GM12878 (cell line): ENCODE measurements around the gene RBBP5. TPM values are rescaled to one million over a fixed set of nuclear protein-coding genes. Genes with fewer than 3 reads are reported as not detected.

ENCODE experiments used
- ATAC-seq: fragments of 200-7000 bp; cut with Tn5 transposase; 3 replicates; pipeline ENCODE4 v1.9.1; 2020; ENCODE audit warnings: mild to moderate bottlenecking, moderate library complexity
- BruUV-seq: library from RNA; stranded (reverse); fragments of 400-500 nt; replicated peaks from 2 replicates; lab custom pipeline; 2021; lab: Mats Ljungman, UMichigan
- CTCF ChIA-PET: fragments of 300-600 bp; sonication (Branson Sonifier 250); formaldehyde crosslinking; extraction: SDS; loops from one replicate; lab custom pipeline; 2021; ENCODE audit warnings: inconsistent platforms; lab: Yijun Ruan, JAX
- POLR2A ChIA-PET: fragments of 350-600 bp; formaldehyde crosslinking; extraction: SDS; loops from one replicate; lab custom pipeline; 2021; ENCODE audit warnings: inconsistent platforms; lab: Charles Lee
- RAD21 ChIA-PET: fragments of 300-600 bp; sonication (Branson Sonifier 250); formaldehyde crosslinking; loops from one replicate; lab custom pipeline; 2023; ENCODE audit warnings: antibody characterized with exemption; ENCODE audit not compliant: unreplicated experiment; lab: Charles Lee
- SMC1A ChIA-PET: fragments of 300-600 bp; sonication (Branson Sonifier 250); formaldehyde crosslinking; loops from one replicate; lab custom pipeline; 2023; ENCODE audit not compliant: unreplicated experiment, uncharacterized antibody; lab: Charles Lee
- DNase-seq: peaks from one replicate; pipeline ENCODE4 v3.0.0-alpha.2; 2011; ENCODE audit warnings: low read depth, low spot score
- FAIRE-seq: peaks from 3 replicates; lab custom pipeline; 2011; peaks lifted over from hg19 to GRCh38; lab: Jason Lieb, UNC
- H2AFZ ChIP-seq: 2 replicates; pipeline ENCODE4 v1.6.0; 2011; ENCODE audit warnings: low read depth, low read length, control low read depth; ENCODE audit not compliant: control insufficient read depth
- H3K27ac ChIP-seq: 2 replicates; pipeline ENCODE4 v1.5.1; 2011; ENCODE audit warnings: control low read depth; ENCODE audit not compliant: control insufficient read depth, insufficient read depth
- H3K27me3 ChIP-seq, 2 experiments: replicated peaks in 1 of 2; 2 replicates each; pipeline versions ENCODE4 v1.6.0 to v1.6.1; 2011; ENCODE audit warnings: low read length in 1 of 2; ENCODE audit not compliant: control insufficient read depth in 2 of 2, insufficient read depth in 2 of 2
- H3K36me3 ChIP-seq, 2 experiments: 2 replicates each; pipeline ENCODE4 v1.5.1; 2011; ENCODE audit warnings: low read length in 1 of 2; ENCODE audit not compliant: control insufficient read depth in 2 of 2, insufficient read depth in 2 of 2
- H3K4me1 ChIP-seq: 2 replicates; pipeline ENCODE4 v1.6.1; 2011; ENCODE audit warnings: mild to moderate bottlenecking, low read length, moderate library complexity, mixed read lengths; ENCODE audit not compliant: control insufficient read depth, insufficient read depth
- H3K4me2 ChIP-seq: 2 replicates; pipeline ENCODE4 v1.6.0; 2011; ENCODE audit warnings: control low read depth; ENCODE audit not compliant: control insufficient read depth, insufficient read depth
- H3K4me3 ChIP-seq: fragments of 200-600 bp; sonication (generic); 2 replicates; pipeline ENCODE4 v1.5.1; 2016
- H3K79me2 ChIP-seq: 2 replicates; pipeline ENCODE4 v1.6.0; 2011; ENCODE audit warnings: low read length; ENCODE audit not compliant: control insufficient read depth, insufficient read depth
- H3K9ac ChIP-seq: 2 replicates; pipeline ENCODE4 v1.8.0; 2011; ENCODE audit warnings: low read length, control low read depth, mixed read lengths; ENCODE audit not compliant: control insufficient read depth, insufficient read depth
- H3K9me3 ChIP-seq: replicated peaks from 3 replicates; pipeline ENCODE4 v1.5.1; 2011; ENCODE audit warnings: mild to moderate bottlenecking, low read length; ENCODE audit not compliant: control insufficient read depth, insufficient read depth
- H4K20me1 ChIP-seq: 2 replicates; pipeline ENCODE4 v1.6.0; 2011; ENCODE audit not compliant: control insufficient read depth, insufficient read depth
- ATF7 ChIP-seq: fragments of 450-650 bp; IDR thresholded peaks from 2 replicates; pipeline ENCODE4 v1.6.1; 2016; ENCODE audit warnings: low read depth, mild to moderate bottlenecking
- BCLAF1 ChIP-seq: fragments of 450-650 bp; IDR thresholded peaks from 2 replicates; pipeline ENCODE4 v1.6.1; 2017; ENCODE audit warnings: antibody characterized with exemption, mild to moderate bottlenecking, moderate library complexity
- HCFC1 ChIP-seq: fragments of 150-350 bp; IDR thresholded peaks from 2 replicates; pipeline ENCODE4 v1.6.1; 2014; ENCODE audit warnings: low read length
- KDM1A ChIP-seq: fragments of 200-600 bp; sonication (generic); IDR thresholded peaks from 2 replicates; pipeline ENCODE4 v1.6.1; 2016; ENCODE audit warnings: borderline replicate concordance
- NFIC ChIP-seq: IDR thresholded peaks from 2 replicates; pipeline ENCODE4 v1.6.1; 2012; ENCODE audit warnings: low read depth, mild to moderate bottlenecking, inconsistent platforms, low read length, moderate library complexity
- NR2C2 ChIP-seq: IDR thresholded peaks from 2 replicates; pipeline ENCODE4 v1.6.1; 2011; ENCODE audit warnings: borderline replicate concordance, low read depth; ENCODE audit not compliant: control insufficient read depth, insufficient read length
- PAX8 ChIP-seq: fragments of 450-650 bp; IDR thresholded peaks from 2 replicates; pipeline ENCODE4 v1.6.1; 2017; ENCODE audit warnings: mild to moderate bottlenecking, moderate library complexity
- POLR2AphosphoS5 ChIP-seq: IDR thresholded peaks from 2 replicates; pipeline ENCODE4 v1.6.1; 2011; ENCODE audit warnings: mild to moderate bottlenecking, low read length, inconsistent platforms
- RCOR1 ChIP-seq: conservative IDR thresholded peaks from 2 replicates; pipeline ENCODE4 v1.6.1; 2012; ENCODE audit warnings: low read depth, low read length, improper control_type of control experiment
- TCF12 ChIP-seq: IDR thresholded peaks from 2 replicates; pipeline ENCODE4 v1.6.1; 2011; ENCODE audit warnings: low read depth, mild to moderate bottlenecking, low read length
- ZNF622 ChIP-seq: fragments of 450-650 bp; IDR thresholded peaks from 2 replicates; pipeline ENCODE4 v1.6.1; 2017; ENCODE audit warnings: mild to moderate bottlenecking, inconsistent platforms
- WGBS: methylation state at CpG from one replicate; pipeline ENCODE4 v1.1.6; 2016; ENCODE audit warnings: low lambda C conversion rate; ENCODE audit not compliant: insufficient replicate concordance, insufficient coverage; ENCODE audit errors: missing lambda C conversion rate; 5-methylcytosine and 5-hydroxymethylcytosine counted together
- in situ Hi-C: fragments of 300-500 bp; cut with MboI; formaldehyde crosslinking; loops from 9 replicates; pipeline ENCODE4 v1.14.3; 2018; ENCODE audit warnings: mixed read lengths
- intact Hi-C: fragments of 100-400 bp; cut with micrococcal nuclease; formaldehyde crosslinking; loops from one replicate; pipeline ENCODE4 v1.14.2; 2022; ENCODE audit not compliant: unreplicated experiment
- polyA plus RNA-seq, 11 experiments: library from polyadenylated mRNA; depleted of rRNA in 4 of 11; unstranded in 6 of 11; stranded (reverse) in 5 of 11; fragments of >200 nt; fragmentation: Nextera tagmentation in 4 of 11; fragmentation: Illumina TruSeq in 1 of 11; extraction: Ambion mirVana in 4 of 11; extraction: Trizol in 1 of 11; gene quantifications; 1 replicate in 1 of 11; 2 replicates in 10 of 11; pipeline versions ENCODE4 v1.2.1 to v1.2.3, GENCODE V29; 2011 to 2016; ENCODE audit warnings: inconsistent platforms in 2 of 11, missing spikeins in 2 of 11, low read depth in 1 of 11
- total RNA-seq, 4 experiments: library from RNA; depleted of rRNA in 3 of 4; stranded (reverse); fragments of >200 nt in 3 of 4; fragmentation: Illumina TruSeq in 1 of 4; extraction: Trizol in 1 of 4; gene quantifications; 2 replicates each; pipeline versions ENCODE4 v1.2.1 to v1.2.3, GENCODE V29; 2013 to 2021
- TF ChIP-seq, protein P1 (sequence below): fragments of 450-650 bp; IDR thresholded peaks from 2 replicates; pipeline ENCODE4 v1.6.1; 2017; ENCODE audit warnings: mild to moderate bottlenecking, low read depth, inconsistent platforms; ENCODE audit not compliant: poor library complexity, severe bottlenecking
- TF ChIP-seq, protein P2 (sequence below): fragments of 450-650 bp; IDR thresholded peaks from 2 replicates; pipeline ENCODE4 v1.6.1; 2016; ENCODE audit warnings: mild to moderate bottlenecking, moderate library complexity, borderline replicate concordance

Gene RBBP5
- total and polyA plus RNA-seq, 10 of the 15 experiments (the other 5 are each of a cell fraction or from before 2014, with no cell fraction given) = 10.0 to 20.6 (median 14.8) TPM

DNA sequence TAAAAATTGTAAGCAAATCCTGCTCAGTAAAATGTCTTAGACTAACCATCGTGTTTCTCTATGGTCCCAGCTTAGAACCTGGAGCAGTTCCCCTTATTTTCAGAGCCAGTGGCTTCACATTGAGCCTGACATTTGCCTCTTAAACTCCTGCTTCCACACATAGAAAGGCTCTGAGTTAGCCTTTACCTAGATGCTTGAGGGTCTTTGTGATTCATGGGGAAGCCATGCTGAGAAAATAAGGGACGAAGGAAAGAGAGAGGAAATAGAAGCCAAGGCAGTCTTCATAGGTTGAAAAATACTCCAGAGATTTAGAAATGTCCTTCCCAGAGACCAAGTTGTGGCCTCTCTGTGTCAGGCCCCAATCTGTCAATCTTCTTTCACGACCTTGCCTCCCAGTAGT lies 16.1 kb upstream of the RBBP5 start:
- H2AFZ ChIP-seq = no peak overlapping the region
- no peak for FAIRE-seq

More for the DNA sequence above, 16.1 kb upstream of the RBBP5 start:
- Histone ChIP-seq H3K27me3 (no peaks in the 10 kb centered on the region), H3K4me1 (peaks cover 4% of the 10 kb centered on the region; the same call in 1 of the 2 replicates), H4K20me1 (no peaks in the 10 kb centered on the region), H3K9ac (no peak overlapping the region), H3K9me3 (no peaks in the 10 kb centered on the region), H3K79me2 (no peaks in the 10 kb centered on the region), H3K4me2 (no peak overlapping the region), H3K36me3 (no peaks in the 10 kb centered on the region), H3K27ac (no peak overlapping the region), H3K4me3 (no peak overlapping the region)
- BruUV-seq = no TSS peak
- ChIA-PET POLR2A (no interaction called here), SMC1A (no interaction called here), CTCF (interaction anchor here (4.5 kb wide), 1 partner anchor 14 kb away, joined by 88 read pairs; the partner anchor contains the start of gene RBBP5), RAD21 (no interaction called here)
- WGBS = 17% methylated on average over 3 of the region's 3 CpGs
- no peak for ATAC-seq
- intact Hi-C loops (no loop called here), in situ Hi-C loops (no loop called here)
- no peak for DNase-seq
- TF ChIP-seq PAX8 (no peak), KDM1A (no peak), POLR2AphosphoS5 (no peak), NFIC (no peak), ATF7 (no peak), HCFC1 (no peak), ZNF622 (no peak), NR2C2 (no peak), RCOR1 (no peak), TCF12 (no peak), BCLAF1 (no peak)
- TF ChIP-seq, protein P1, sequence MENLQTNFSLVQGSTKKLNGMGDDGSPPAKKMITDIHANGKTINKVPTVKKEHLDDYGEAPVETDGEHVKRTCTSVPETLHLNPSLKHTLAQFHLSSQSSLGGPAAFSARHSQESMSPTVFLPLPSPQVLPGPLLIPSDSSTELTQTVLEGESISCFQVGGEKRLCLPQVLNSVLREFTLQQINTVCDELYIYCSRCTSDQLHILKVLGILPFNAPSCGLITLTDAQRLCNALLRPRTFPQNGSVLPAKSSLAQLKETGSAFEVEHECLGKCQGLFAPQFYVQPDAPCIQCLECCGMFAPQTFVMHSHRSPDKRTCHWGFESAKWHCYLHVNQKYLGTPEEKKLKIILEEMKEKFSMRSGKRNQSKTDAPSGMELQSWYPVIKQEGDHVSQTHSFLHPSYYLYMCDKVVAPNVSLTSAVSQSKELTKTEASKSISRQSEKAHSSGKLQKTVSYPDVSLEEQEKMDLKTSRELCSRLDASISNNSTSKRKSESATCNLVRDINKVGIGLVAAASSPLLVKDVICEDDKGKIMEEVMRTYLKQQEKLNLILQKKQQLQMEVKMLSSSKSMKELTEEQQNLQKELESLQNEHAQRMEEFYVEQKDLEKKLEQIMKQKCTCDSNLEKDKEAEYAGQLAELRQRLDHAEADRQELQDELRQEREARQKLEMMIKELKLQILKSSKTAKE = no peak
- TF ChIP-seq, protein P2, sequence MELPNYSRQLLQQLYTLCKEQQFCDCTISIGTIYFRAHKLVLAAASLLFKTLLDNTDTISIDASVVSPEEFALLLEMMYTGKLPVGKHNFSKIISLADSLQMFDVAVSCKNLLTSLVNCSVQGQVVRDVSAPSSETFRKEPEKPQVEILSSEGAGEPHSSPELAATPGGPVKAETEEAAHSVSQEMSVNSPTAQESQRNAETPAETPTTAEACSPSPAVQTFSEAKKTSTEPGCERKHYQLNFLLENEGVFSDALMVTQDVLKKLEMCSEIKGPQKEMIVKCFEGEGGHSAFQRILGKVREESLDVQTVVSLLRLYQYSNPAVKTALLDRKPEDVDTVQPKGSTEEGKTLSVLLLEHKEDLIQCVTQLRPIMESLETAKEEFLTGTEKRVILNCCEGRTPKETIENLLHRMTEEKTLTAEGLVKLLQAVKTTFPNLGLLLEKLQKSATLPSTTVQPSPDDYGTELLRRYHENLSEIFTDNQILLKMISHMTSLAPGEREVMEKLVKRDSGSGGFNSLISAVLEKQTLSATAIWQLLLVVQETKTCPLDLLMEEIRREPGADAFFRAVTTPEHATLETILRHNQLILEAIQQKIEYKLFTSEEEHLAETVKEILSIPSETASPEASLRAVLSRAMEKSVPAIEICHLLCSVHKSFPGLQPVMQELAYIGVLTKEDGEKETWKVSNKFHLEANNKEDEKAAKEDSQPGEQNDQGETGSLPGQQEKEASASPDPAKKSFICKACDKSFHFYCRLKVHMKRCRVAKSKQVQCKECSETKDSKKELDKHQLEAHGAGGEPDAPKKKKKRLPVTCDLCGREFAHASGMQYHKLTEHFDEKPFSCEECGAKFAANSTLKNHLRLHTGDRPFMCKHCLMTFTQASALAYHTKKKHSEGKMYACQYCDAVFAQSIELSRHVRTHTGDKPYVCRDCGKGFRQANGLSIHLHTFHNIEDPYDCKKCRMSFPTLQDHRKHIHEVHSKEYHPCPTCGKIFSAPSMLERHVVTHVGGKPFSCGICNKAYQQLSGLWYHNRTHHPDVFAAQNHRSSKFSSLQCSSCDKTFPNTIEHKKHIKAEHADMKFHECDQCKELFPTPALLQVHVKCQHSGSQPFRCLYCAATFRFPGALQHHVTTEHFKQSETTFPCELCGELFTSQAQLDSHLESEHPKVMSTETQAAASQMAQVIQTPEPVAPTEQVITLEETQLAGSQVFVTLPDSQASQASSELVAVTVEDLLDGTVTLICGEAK = no peak
